ENCODE data around the gene RER1.

DNA sequence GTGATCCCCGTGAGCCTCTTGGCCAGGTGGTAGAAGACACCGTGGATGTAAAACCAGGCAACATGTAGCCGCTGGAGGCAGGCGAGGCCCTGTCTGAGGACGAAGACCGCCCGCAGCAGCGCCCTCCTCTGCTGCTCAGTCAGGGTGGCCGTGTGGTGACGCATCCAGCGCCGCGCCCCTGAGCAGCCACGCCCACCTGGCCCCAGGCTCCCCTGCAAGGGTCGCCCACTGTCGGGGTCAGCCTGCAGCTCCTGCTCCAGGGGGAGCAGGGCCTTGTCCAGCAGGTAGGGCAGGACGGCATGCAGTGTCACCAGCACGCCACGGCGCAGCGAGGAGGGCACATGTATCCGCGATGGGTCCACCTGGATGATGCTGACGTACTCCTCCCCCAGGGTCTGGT, 16.8 kb downstream of the RER1 start:
- TF ChIP-seq CEBPB (IDR thresholded peaks at IDR 0.05; ENCODE audit: low read depth) (no peak), ZFX (IDR thresholded peaks at IDR 0.05) (no peak), POLR2AphosphoS5 (IDR thresholded peaks at IDR 0.05; ENCODE audit: low read depth, low read length) (no peak), EZH2 (IDR thresholded peaks at IDR 0.05) (no peak), ZNF274 (IDR thresholded peaks at IDR 0.05; ENCODE audit: low read depth, low read length) (no peak)
- TF ChIP-seq, protein P1, sequence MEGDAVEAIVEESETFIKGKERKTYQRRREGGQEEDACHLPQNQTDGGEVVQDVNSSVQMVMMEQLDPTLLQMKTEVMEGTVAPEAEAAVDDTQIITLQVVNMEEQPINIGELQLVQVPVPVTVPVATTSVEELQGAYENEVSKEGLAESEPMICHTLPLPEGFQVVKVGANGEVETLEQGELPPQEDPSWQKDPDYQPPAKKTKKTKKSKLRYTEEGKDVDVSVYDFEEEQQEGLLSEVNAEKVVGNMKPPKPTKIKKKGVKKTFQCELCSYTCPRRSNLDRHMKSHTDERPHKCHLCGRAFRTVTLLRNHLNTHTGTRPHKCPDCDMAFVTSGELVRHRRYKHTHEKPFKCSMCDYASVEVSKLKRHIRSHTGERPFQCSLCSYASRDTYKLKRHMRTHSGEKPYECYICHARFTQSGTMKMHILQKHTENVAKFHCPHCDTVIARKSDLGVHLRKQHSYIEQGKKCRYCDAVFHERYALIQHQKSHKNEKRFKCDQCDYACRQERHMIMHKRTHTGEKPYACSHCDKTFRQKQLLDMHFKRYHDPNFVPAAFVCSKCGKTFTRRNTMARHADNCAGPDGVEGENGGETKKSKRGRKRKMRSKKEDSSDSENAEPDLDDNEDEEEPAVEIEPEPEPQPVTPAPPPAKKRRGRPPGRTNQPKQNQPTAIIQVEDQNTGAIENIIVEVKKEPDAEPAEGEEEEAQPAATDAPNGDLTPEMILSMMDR (IDR thresholded peaks at IDR 0.05 in 2 of 3, conservative IDR thresholded peaks at IDR 0.05 in 1 of 3; ENCODE audit: borderline replicate concordance in 1 of 3, insufficient read depth in 1 of 3, low read depth in 2 of 3, low read length in 2 of 3): no peak
